CD8-positive, alpha-beta memory T cell (primary cell): ENCODE results near the gene CFAP73. TPM values are rescaled to one million over a fixed set of nuclear protein-coding genes. Genes with fewer than 3 reads are reported as not detected.

ENCODE experiments used
- CTCF ChIA-PET: fragments of 350-600 bp; sonication (Branson Sonifier 250); formaldehyde crosslinking; loops from one replicate; lab custom pipeline; 2021; ENCODE audit warnings: antibody characterized with exemption; lab: Charles Lee
- POLR2A ChIA-PET: fragments of 350-600 bp; sonication (Branson Sonifier 250); formaldehyde crosslinking; loops from one replicate; lab custom pipeline; 2021; ENCODE audit warnings: antibody characterized with exemption; lab: Charles Lee
- DNase-seq, 5 donors: peaks; one replicate each; pipeline versions ENCODE4 v3.0.0 to v3.0.0-alpha.2; 2020 to 2022; ENCODE audit warnings: mixed read lengths in 1 of 5
- H3K27ac ChIP-seq: one replicate; pipeline ENCODE4 v1.7.0; 2013; ENCODE audit warnings: low read depth, mild to moderate bottlenecking, low read length, moderate library complexity
- H3K27me3 ChIP-seq: 2 replicates; pipeline ENCODE4 v1.7.0; 2013; ENCODE audit warnings: low read length, mild to moderate bottlenecking; ENCODE audit not compliant: insufficient read depth, poor library complexity, severe bottlenecking
- H3K36me3 ChIP-seq: 2 replicates; pipeline ENCODE4 v1.7.0; 2013; ENCODE audit warnings: mild to moderate bottlenecking, low read length, moderate library complexity; ENCODE audit not compliant: insufficient read depth
- H3K4me1 ChIP-seq: 2 replicates; pipeline ENCODE4 v1.7.0; 2013; ENCODE audit warnings: mild to moderate bottlenecking, low read length, moderate library complexity; ENCODE audit not compliant: insufficient read depth
- H3K4me3 ChIP-seq: 2 replicates; pipeline ENCODE4 v1.7.0; 2013; ENCODE audit warnings: mild to moderate bottlenecking, low read length
- H3K9me3 ChIP-seq: 2 replicates; pipeline ENCODE4 v1.7.0; 2013; ENCODE audit warnings: mild to moderate bottlenecking, low read length
- H3K27ac Mint-ChIP-seq, 8 donors: one replicate each; pipeline ENCODE4 v1.8.0; 2020 to 2021; ENCODE audit warnings: mixed read lengths in 8 of 8, mild to moderate bottlenecking in 6 of 8, inconsistent platforms in 3 of 8, moderate library complexity in 3 of 8
- H3K27me3 Mint-ChIP-seq, 2 donors: one replicate each; pipeline ENCODE4 v1.8.0; 2020 to 2021; ENCODE audit warnings: mixed read lengths in 2 of 2, mild to moderate bottlenecking in 1 of 2, moderate library complexity in 1 of 2
- H3K36me3 Mint-ChIP-seq, 3 donors: one replicate each; pipeline ENCODE4 v1.8.0; 2020 to 2021; ENCODE audit warnings: mixed read lengths in 3 of 3, inconsistent platforms in 1 of 3, mild to moderate bottlenecking in 1 of 3
- H3K4me1 Mint-ChIP-seq, 3 donors: one replicate each; pipeline ENCODE4 v1.8.0; 2020 to 2021; ENCODE audit warnings: mixed read lengths in 3 of 3, inconsistent platforms in 1 of 3, mild to moderate bottlenecking in 1 of 3
- H3K4me3 Mint-ChIP-seq, 7 donors: one replicate each; pipeline ENCODE4 v1.8.0; 2020 to 2021; ENCODE audit warnings: mixed read lengths in 7 of 7, mild to moderate bottlenecking in 6 of 7, moderate library complexity in 4 of 7, inconsistent platforms in 2 of 7
- H3K9me3 Mint-ChIP-seq, 5 donors: one replicate each; pipeline ENCODE4 v1.8.0; 2020 to 2022; ENCODE audit warnings: mixed read lengths in 5 of 5, mild to moderate bottlenecking in 3 of 5, moderate library complexity in 2 of 5, inconsistent platforms in 1 of 5
- polyA plus RNA-seq: library from polyadenylated mRNA; unstranded; fragments of 300-500 nt; fragmentation: Illumina TruSeq; gene quantifications from one replicate; pipeline ENCODE4 v1.2.3, GENCODE V29; 2021
- total RNA-seq, 2 experiments: library from RNA; stranded (reverse); gene quantifications; one replicate each; pipeline ENCODE4 v1.2.3, GENCODE V29; 2021

The CFAP73 gene
- total and polyA plus RNA-seq, 3 experiments from 2014 or later, result 0.16 to 0.33 TPM; not detected in 1

DNA sequence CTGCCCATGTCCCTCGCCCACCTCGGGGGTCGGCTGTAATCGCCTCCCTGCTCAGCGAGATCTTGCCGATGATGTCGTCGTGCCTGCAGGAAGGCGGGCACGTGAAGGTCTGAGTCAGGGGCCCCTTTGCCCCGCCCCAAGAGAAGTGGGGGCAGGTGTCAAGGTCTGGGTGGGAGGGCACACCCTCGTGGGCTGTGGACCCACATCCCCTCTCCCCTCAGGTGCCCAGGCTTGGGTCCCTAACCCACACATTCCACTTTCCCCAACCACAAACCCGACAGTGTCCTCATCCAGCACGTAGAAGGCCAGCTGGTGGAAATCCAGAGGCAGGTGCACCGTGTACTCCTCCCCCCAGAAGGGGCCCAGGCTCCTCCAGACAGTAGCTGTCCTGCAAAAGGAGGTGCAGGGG, 21.7 kb upstream of the CFAP73 start:
- Histone ChIP-seq H3K4me3 (no peak overlapping the region), H3K27ac (no peak overlapping the region), H3K36me3 (no peaks in the 10 kb centered on the region), H3K4me1 (no peaks in the 10 kb centered on the region), H3K9me3 (no peaks in the 10 kb centered on the region), H3K27me3 (no peaks in the 10 kb centered on the region)
- no peak overlapping the region for H3K27ac Mint-ChIP-seq
- peaks cover 0 to 5% (median 3%) of the 10 kb centered on the region in 3 donors for H3K36me3 Mint-ChIP-seq
- ChIA-PET POLR2A (no interaction called here), CTCF (no interaction called here)
- no peak for DNase-seq
- no peaks in the 10 kb centered on the region for H3K4me1 Mint-ChIP-seq
- no peaks in the 10 kb centered on the region for H3K27me3 Mint-ChIP-seq
- H3K4me3 Mint-ChIP-seq, result no peak overlapping the region
- peaks cover 0 to 7% (median 5%) of the 10 kb centered on the region in 5 donors for H3K9me3 Mint-ChIP-seq

GRCh38 chr12:113128802-113129663, 20.5 kb upstream of the CFAP73 start:
- ChIA-PET CTCF (no interaction called here), POLR2A (no interaction called here)
- H3K4me3 Mint-ChIP-seq, result no peak overlapping the region
- H3K4me3 ChIP-seq, result no peak overlapping the region
- H3K36me3 Mint-ChIP-seq, result no peaks in the 10 kb centered on the region
- no peaks in the 10 kb centered on the region for H3K27me3 ChIP-seq
- no peak for DNase-seq
- H3K27ac ChIP-seq, result no peak overlapping the region
- no peaks in the 10 kb centered on the region for H3K9me3 ChIP-seq
- no peaks in the 10 kb centered on the region for H3K4me1 Mint-ChIP-seq
- H3K27me3 Mint-ChIP-seq, result no peaks in the 10 kb centered on the region
- H3K27ac Mint-ChIP-seq, result peak overlapping the region in 1 of 8 donors; percentile 12
- H3K36me3 ChIP-seq, result no peaks in the 10 kb centered on the region
- no peaks in the 10 kb centered on the region for H3K9me3 Mint-ChIP-seq
- H3K4me1 ChIP-seq, result no peaks in the 10 kb centered on the region

GRCh38 chr12:113129664-113130456, 19.7 kb upstream of the CFAP73 start:
- no peaks in the 10 kb centered on the region for H3K9me3 Mint-ChIP-seq

GRCh38 chr12:113130457-113131135, 18.9 kb upstream of the CFAP73 start:
- Histone ChIP-seq H3K4me1 (peaks cover 6% of the 10 kb centered on the region), H3K36me3 (no peaks in the 10 kb centered on the region), H3K27ac (no peak overlapping the region), H3K27me3 (no peaks in the 10 kb centered on the region), H3K4me3 (no peak overlapping the region), H3K9me3 (no peaks in the 10 kb centered on the region)
- no peak for DNase-seq
- H3K27me3 Mint-ChIP-seq, result peaks cover 0 to 2% of the 10 kb centered on the region in 2 donors
- no peaks in the 10 kb centered on the region for H3K36me3 Mint-ChIP-seq
- CTCF ChIA-PET, result no interaction called here
- H3K4me1 Mint-ChIP-seq, result peaks cover 0 to 8% (median 1%) of the 10 kb centered on the region in 3 donors
- H3K4me3 Mint-ChIP-seq, result no peak overlapping the region
- no peak overlapping the region for H3K27ac Mint-ChIP-seq
- H3K9me3 Mint-ChIP-seq, result no peaks in the 10 kb centered on the region
- POLR2A ChIA-PET, result no interaction called here

More at GRCh38 chr12:113129664-113130456, 19.7 kb upstream of the CFAP73 start:
- no peak overlapping the region for H3K4me3 ChIP-seq
- peaks cover 0 to 1% (median 1%) of the 10 kb centered on the region in 3 donors for H3K4me1 Mint-ChIP-seq
- CTCF ChIA-PET, result no interaction called here
- H3K27ac ChIP-seq, result no peak overlapping the region
- H3K27me3 ChIP-seq, result no peaks in the 10 kb centered on the region
- H3K27ac Mint-ChIP-seq, result peak overlapping the region in 1 of 8 donors; percentile 33
- POLR2A ChIA-PET, result no interaction called here
- no peak overlapping the region for H3K4me3 Mint-ChIP-seq
- H3K4me1 ChIP-seq, result peaks cover 1% of the 10 kb centered on the region
- no peaks in the 10 kb centered on the region for H3K36me3 ChIP-seq
- H3K9me3 ChIP-seq, result no peaks in the 10 kb centered on the region
- DNase-seq, result no peak
- H3K27me3 Mint-ChIP-seq, result peaks cover 0 to 2% of the 10 kb centered on the region in 2 donors
- H3K36me3 Mint-ChIP-seq, result no peaks in the 10 kb centered on the region

- H3K27me3 Mint-ChIP-seq, result peaks cover 2 to 8% of the 10 kb centered on the region in 2 donors
- no peak overlapping the region for H3K4me3 ChIP-seq
- DNase-seq, result no peak
- H3K27ac Mint-ChIP-seq, result peak overlapping the region in 3 of 8 donors; percentile 49 to 76 (median 59)
- peaks cover 1 to 17% (median 9%) of the 10 kb centered on the region in 3 donors for H3K4me1 Mint-ChIP-seq
- no peak overlapping the region for H3K4me3 Mint-ChIP-seq
- H3K9me3 Mint-ChIP-seq, result no peaks in the 10 kb centered on the region
- no peaks in the 10 kb centered on the region for H3K36me3 Mint-ChIP-seq
- no peaks in the 10 kb centered on the region for H3K9me3 ChIP-seq
- no peaks in the 10 kb centered on the region for H3K27me3 ChIP-seq
- no peak overlapping the region for H3K27ac ChIP-seq
- ChIA-PET POLR2A (no interaction called here), CTCF (no interaction called here)
- peaks cover 11% of the 10 kb centered on the region for H3K4me1 ChIP-seq
- no peaks in the 10 kb centered on the region for H3K36me3 ChIP-seq
These were observed 18.0 kb upstream of the CFAP73 start for GRCh38 chr12:113131556-113131955.

DNA sequence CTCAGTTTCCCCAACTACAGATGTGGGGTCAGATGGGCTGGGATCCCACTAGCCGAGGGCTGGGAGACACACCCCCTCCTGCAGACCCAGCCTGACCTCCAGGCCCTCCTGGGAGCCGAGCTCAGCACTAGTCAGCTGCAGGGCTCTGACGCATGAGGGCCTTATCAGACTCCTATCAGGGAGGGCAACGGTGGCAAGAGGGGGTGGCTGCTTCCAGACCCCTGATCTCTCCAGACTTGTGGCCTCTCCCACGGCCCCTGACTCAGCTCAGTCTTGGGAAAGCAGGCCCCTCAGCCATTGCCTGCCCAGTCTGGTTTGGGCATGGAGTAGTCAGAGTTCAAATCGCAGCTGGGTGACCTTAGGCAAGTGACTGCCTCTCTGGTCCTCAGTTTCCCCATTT, 16.5 kb upstream of the CFAP73 start:
- H3K27ac Mint-ChIP-seq, result peak overlapping the region in 1 of 8 donors; percentile 60
- H3K27ac ChIP-seq, result no peak overlapping the region

GRCh38 chr12:113133666-113134065, 15.9 kb upstream of the CFAP73 start:
- ChIA-PET POLR2A (no interaction called here), CTCF (interaction anchor here (1.1 to 1.7 kb wide), 3 partner anchors 19 to 85 kb away, joined by 3 to 4 read pairs (median 3); no protein-coding TSS in a partner anchor)
- no peaks in the 10 kb centered on the region for H3K9me3 Mint-ChIP-seq
- H3K4me1 Mint-ChIP-seq, result peaks cover 3 to 21% (median 12%) of the 10 kb centered on the region in 3 donors
- Histone ChIP-seq H3K4me1 (peaks cover 14% of the 10 kb centered on the region), H3K27ac (no peak overlapping the region), H3K9me3 (no peaks in the 10 kb centered on the region), H3K27me3 (no peaks in the 10 kb centered on the region), H3K36me3 (no peaks in the 10 kb centered on the region), H3K4me3 (no peak overlapping the region)
- DNase-seq, result no peak
- H3K36me3 Mint-ChIP-seq, result no peaks in the 10 kb centered on the region
- peak overlapping the region in 1 of 7 donors; percentile 27 for H3K4me3 Mint-ChIP-seq
- H3K27me3 Mint-ChIP-seq, result peaks cover 6 to 19% of the 10 kb centered on the region in 2 donors
- H3K27ac Mint-ChIP-seq, result no peak overlapping the region

More for the DNA sequence above, 16.5 kb upstream of the CFAP73 start:
- Mint-ChIP-seq H3K27me3 (peaks cover 4 to 15% of the 10 kb centered on the region in 2 donors), H3K9me3 (no peaks in the 10 kb centered on the region), H3K36me3 (no peaks in the 10 kb centered on the region), H3K4me3 (no peak overlapping the region), H3K4me1 (peaks cover 3 to 21% (median 12%) of the 10 kb centered on the region in 3 donors)
- H3K27me3 ChIP-seq, result no peaks in the 10 kb centered on the region
- no peak for DNase-seq
- ChIA-PET POLR2A (no interaction called here), CTCF (interaction anchor here (1.7 kb wide), 1 partner anchor 41 kb away, joined by 4 read pairs; no protein-coding TSS in a partner anchor)
- no peak overlapping the region for H3K4me3 ChIP-seq
- peaks cover 14% of the 10 kb centered on the region for H3K4me1 ChIP-seq
- H3K9me3 ChIP-seq, result no peaks in the 10 kb centered on the region
- no peaks in the 10 kb centered on the region for H3K36me3 ChIP-seq
